ENCODE measurements around the gene PHLDB1. TPM values are rescaled to one million over a fixed set of nuclear protein-coding genes. Genes with fewer than 3 reads are reported as not detected.
"Not testable (repeated sequence)": the region's sequence is repeated elsewhere in the genome, so short reads cannot be mapped to it uniquely, and the experiment has no call there.

Gene PHLDB1
- total and polyA plus RNA-seq, 4 donors: 27.3 to 90.5 (median 76.1) TPM

DNA sequence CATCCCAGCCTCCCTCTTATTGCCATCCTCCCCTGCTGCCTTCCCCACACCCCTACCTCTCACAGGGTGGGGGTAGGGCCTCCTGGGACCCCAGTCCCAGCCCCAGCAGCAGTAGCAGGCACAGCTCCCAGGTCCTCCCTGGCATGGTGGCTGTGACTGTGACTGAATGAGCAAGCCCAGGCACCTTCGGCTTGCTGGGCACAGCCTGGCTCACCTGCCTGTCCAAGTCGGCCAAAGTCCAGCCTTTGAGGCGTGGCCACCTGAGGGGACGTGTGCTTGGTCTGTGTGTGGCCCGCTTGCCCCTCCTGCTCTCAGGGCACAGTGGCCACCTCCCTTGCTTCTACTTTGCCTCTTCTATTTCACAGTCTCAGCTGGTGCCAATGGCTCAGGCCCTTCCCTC, 72.1 kb downstream of the PHLDB1 start, which contains the start of gene TREH:
Gene TREH, minus strand, starts transcription at position 168 of the 400 bp plus-strand sequence. Its CDS starts 23 bp downstream, at position 145.
- TF ChIP-seq, protein P1, sequence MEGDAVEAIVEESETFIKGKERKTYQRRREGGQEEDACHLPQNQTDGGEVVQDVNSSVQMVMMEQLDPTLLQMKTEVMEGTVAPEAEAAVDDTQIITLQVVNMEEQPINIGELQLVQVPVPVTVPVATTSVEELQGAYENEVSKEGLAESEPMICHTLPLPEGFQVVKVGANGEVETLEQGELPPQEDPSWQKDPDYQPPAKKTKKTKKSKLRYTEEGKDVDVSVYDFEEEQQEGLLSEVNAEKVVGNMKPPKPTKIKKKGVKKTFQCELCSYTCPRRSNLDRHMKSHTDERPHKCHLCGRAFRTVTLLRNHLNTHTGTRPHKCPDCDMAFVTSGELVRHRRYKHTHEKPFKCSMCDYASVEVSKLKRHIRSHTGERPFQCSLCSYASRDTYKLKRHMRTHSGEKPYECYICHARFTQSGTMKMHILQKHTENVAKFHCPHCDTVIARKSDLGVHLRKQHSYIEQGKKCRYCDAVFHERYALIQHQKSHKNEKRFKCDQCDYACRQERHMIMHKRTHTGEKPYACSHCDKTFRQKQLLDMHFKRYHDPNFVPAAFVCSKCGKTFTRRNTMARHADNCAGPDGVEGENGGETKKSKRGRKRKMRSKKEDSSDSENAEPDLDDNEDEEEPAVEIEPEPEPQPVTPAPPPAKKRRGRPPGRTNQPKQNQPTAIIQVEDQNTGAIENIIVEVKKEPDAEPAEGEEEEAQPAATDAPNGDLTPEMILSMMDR (IDR thresholded peaks at IDR 0.05; ENCODE audit: control extremely low read depth, extremely low read depth): no peak
- 78 to 90% methylated on average over 5 of the region's 5 CpGs for WGBS, 2 donors
- H3K27ac ChIP-seq (ENCODE audit: low read depth in 1 of 2, low read length in 1 of 2): no peak within 1 kb of the TSS
- no peak within 1 kb of the TSS for H3K4me3 ChIP-seq
- no peak for DNase-seq
- peaks cover 0 to 2% (median 0%) of the 10 kb centered on the region in 4 donors for H3K9me3 ChIP-seq (ENCODE audit: control insufficient read depth in 4 of 4, insufficient read depth in 3 of 4, low read length in 3 of 4)
- no peaks in the 10 kb centered on the region for H3K36me3 ChIP-seq (ENCODE audit: control insufficient read depth in 4 of 4, insufficient read depth in 4 of 4, low read length in 4 of 4)
- peak; percentile 19 for ATAC-seq (ENCODE audit: insufficient read depth, low FRiP score)
- no peak within 1 kb of the TSS for H3K9ac ChIP-seq (ENCODE audit: insufficient read depth in 1 of 2, low read length in 2 of 2)
- no peaks in the 10 kb centered on the region for H3K4me1 ChIP-seq (ENCODE audit: control insufficient read depth in 5 of 5, insufficient read depth in 5 of 5, low read length in 5 of 5)
- peaks cover 0 to 4% (median 0%) of the 10 kb centered on the region in 3 donors for H3K27me3 ChIP-seq (ENCODE audit: control insufficient read depth in 3 of 3, insufficient read depth in 3 of 3, low read length in 2 of 3)

DNA sequence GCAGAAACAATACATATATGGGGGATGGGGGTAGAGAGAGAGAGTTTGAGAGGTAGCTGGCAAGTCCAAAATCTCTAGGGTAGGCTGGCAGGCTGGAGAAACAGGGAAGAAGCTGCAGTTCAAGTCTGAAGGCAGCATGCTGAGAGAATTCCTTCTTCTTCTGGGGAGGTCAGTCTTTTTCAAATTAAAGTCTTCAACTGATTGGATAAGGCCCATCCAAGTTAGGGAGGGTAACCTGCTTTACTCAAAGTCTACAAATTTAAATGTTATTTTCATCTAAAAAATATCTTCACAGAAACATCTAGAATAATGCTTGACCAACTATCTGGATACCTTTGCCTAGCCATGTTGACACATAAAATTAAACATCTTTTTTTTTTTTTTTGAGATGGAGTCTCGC, 75.0 kb downstream of the PHLDB1 start:
- TF ChIP-seq, protein P1 (IDR thresholded peaks at IDR 0.05; ENCODE audit: control extremely low read depth, extremely low read depth): no peak
- WGBS, 2 donors: 92 to 100% methylated on average over 1 of the region's 1 CpG
- peaks cover 0 to 4% (median 0%) of the 10 kb centered on the region in 3 donors for H3K27me3 ChIP-seq (ENCODE audit: control insufficient read depth in 3 of 3, insufficient read depth in 3 of 3, low read length in 2 of 3)

DNA sequence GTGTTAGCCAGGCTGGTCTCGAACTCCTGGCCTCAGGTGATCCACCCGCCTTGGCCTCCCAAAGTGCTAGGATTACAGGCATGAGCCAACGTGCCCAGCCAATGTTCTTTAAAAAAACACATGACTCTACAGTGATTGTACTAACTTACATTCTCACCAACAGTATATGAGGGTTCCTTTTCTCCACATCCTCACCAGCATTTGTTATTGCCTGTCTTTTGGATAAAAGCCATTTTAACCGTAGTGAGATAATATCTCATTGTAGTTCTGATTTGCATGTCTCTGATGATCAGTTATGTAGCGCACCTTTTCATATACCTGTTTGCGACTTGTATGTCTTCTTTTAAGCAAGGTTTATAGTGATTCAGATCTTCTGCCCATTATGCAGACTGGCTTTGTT, 75.5 kb downstream of the PHLDB1 start:
- 78 to 83% methylated on average over 6 of the region's 6 CpGs for WGBS, 2 donors

More for the DNA sequence above, 75.0 kb downstream of the PHLDB1 start:
- no peak overlapping the region for H3K27ac ChIP-seq (ENCODE audit: low read depth in 1 of 2, low read length in 1 of 2)
- H3K4me1 ChIP-seq (ENCODE audit: control insufficient read depth in 5 of 5, insufficient read depth in 5 of 5, low read length in 5 of 5): no peaks in the 10 kb centered on the region
- H3K9me3 ChIP-seq (ENCODE audit: control insufficient read depth in 4 of 4, insufficient read depth in 3 of 4, low read length in 3 of 4): no peaks in the 10 kb centered on the region
- H3K36me3 ChIP-seq (ENCODE audit: control insufficient read depth in 4 of 4, insufficient read depth in 4 of 4, low read length in 4 of 4): no peaks in the 10 kb centered on the region
- ATAC-seq (ENCODE audit: insufficient read depth, low FRiP score) (no peak), DNase-seq (no peak)
- H3K4me3 ChIP-seq: no peak overlapping the region
- H3K9ac ChIP-seq (ENCODE audit: insufficient read depth in 1 of 2, low read length in 2 of 2): no peak overlapping the region

DNA sequence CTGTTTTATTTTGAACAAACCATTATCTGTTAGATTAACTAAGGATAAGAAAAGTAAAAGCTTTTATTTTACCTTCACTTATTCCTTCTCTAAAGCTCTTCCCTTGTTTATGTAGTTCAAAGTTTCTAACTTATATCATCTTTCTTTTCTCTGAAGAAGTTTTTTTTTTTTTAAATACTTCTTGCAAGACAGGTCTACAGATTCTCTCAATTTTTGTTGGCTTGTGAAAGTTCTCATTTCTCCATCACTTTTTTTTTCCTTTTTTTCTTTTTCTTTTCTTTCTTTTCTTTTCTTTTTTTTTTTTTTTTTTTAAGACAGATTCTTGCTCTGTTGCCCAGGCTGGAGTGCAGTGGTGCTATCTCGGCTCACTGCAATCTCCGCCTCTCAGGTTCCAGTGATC, 76.8 kb downstream of the PHLDB1 start:
- DNase-seq: no peak
- Histone ChIP-seq H3K9ac (ENCODE audit: insufficient read depth in 1 of 2, low read length in 2 of 2) (no peak overlapping the region), H3K27ac (ENCODE audit: low read depth in 1 of 2, low read length in 1 of 2) (no peak overlapping the region), H3K4me1 (ENCODE audit: control insufficient read depth in 5 of 5, insufficient read depth in 5 of 5, low read length in 5 of 5) (no peaks in the 10 kb centered on the region), H3K9me3 (ENCODE audit: control insufficient read depth in 4 of 4, insufficient read depth in 3 of 4, low read length in 3 of 4) (no peaks in the 10 kb centered on the region), H3K36me3 (ENCODE audit: control insufficient read depth in 4 of 4, insufficient read depth in 4 of 4, low read length in 4 of 4) (no peaks in the 10 kb centered on the region), H3K4me3 (no peak overlapping the region), H3K27me3 (ENCODE audit: control insufficient read depth in 3 of 3, insufficient read depth in 3 of 3, low read length in 2 of 3) (peaks cover 0 to 4% (median 0%) of the 10 kb centered on the region in 3 donors)
- TF ChIP-seq, protein P1 (IDR thresholded peaks at IDR 0.05; ENCODE audit: control extremely low read depth, extremely low read depth): no peak
- no peak for ATAC-seq (ENCODE audit: insufficient read depth, low FRiP score)
- WGBS, 2 donors: 77 to 98% methylated on average over 2 of the region's 2 CpGs

More for the DNA sequence above, 75.5 kb downstream of the PHLDB1 start:
- not testable (repeated sequence) for ATAC-seq (ENCODE audit: insufficient read depth, low FRiP score); H3K36me3 ChIP-seq (ENCODE audit: control insufficient read depth in 4 of 4, insufficient read depth in 4 of 4, low read length in 4 of 4); H3K27ac ChIP-seq (ENCODE audit: low read depth in 1 of 2, low read length in 1 of 2); H3K9me3 ChIP-seq (ENCODE audit: control insufficient read depth in 4 of 4, insufficient read depth in 3 of 4, low read length in 3 of 4); DNase-seq; H3K4me3 ChIP-seq; H3K9ac ChIP-seq (ENCODE audit: insufficient read depth in 1 of 2, low read length in 2 of 2); H3K27me3 ChIP-seq (ENCODE audit: control insufficient read depth in 3 of 3, insufficient read depth in 3 of 3, low read length in 2 of 3); H3K4me1 ChIP-seq (ENCODE audit: control insufficient read depth in 5 of 5, insufficient read depth in 5 of 5, low read length in 5 of 5)
